AG04449 (cell line): ENCODE measurements around the gene PIK3IP1.

Experiments used
- CTCF ChIA-PET: fragments of 350-600 bp; formaldehyde crosslinking; extraction: SDS; loops from one replicate; lab custom pipeline; 2021; ENCODE audit warnings: antibody characterized with exemption; lab: Yijun Ruan, JAX
- POLR2A ChIA-PET: fragments of 400-600, 350-600 bp; formaldehyde crosslinking; extraction: SDS; loops from one replicate; lab custom pipeline; 2020; ENCODE audit warnings: antibody characterized with exemption, inconsistent platforms; lab: Yijun Ruan, JAX
- DNase-seq: peaks from one replicate; pipeline ENCODE4 v3.0.0-alpha.2; 2010; ENCODE audit warnings: low read depth, low spot score
- H3K4me3 ChIP-seq: 2 replicates; pipeline ENCODE4 v1.5.1; 2011; ENCODE audit warnings: low read depth, mild to moderate bottlenecking, control low read depth, low read length
- TF ChIP-seq, protein P1 (sequence below): IDR thresholded peaks from one replicate; pipeline ENCODE4 v1.5.1; 2011; ENCODE audit warnings: mild to moderate bottlenecking, moderate library complexity, low read length, control low read depth, inconsistent platforms; ENCODE audit not compliant: insufficient read depth; ENCODE audit errors: missing control alignments

The PIK3IP1 gene

DNA sequence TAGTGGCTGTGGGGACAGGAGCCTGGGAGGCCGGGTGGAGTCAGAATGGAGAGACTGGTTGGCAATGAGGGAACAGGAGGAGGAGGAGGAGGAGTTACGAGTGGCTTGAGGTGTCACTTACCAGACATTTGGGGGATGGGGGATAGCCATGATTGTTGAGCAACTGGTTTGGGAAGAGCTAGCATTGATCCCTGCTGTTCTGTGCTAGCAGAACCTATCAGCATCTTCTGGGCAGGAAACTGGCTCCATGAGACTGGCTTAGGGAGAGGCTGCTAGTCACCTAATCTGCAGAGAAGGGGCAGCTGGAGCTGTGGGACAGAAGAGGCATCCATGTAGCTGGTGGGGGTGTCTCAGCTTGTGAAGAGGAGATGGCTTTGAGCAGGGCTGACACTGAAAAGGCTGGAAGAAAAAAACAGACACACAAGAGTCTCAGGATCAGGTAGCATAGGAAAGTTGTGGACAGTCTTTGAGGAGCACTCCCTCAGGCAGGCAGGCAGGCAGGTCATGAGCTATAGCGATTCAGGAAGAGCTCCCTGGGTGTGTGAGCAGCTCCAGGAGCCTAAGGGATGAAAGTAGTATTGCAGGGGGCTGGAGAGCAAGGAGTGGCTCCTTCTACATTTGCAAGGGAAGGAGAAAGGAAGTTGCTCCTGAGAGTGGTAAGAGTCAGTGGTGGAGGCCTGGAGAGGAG is 22.3 kb downstream of the PIK3IP1 start:
- no peak for DNase-seq
- POLR2A ChIA-PET = no interaction called here
- TF ChIP-seq, protein P1, sequence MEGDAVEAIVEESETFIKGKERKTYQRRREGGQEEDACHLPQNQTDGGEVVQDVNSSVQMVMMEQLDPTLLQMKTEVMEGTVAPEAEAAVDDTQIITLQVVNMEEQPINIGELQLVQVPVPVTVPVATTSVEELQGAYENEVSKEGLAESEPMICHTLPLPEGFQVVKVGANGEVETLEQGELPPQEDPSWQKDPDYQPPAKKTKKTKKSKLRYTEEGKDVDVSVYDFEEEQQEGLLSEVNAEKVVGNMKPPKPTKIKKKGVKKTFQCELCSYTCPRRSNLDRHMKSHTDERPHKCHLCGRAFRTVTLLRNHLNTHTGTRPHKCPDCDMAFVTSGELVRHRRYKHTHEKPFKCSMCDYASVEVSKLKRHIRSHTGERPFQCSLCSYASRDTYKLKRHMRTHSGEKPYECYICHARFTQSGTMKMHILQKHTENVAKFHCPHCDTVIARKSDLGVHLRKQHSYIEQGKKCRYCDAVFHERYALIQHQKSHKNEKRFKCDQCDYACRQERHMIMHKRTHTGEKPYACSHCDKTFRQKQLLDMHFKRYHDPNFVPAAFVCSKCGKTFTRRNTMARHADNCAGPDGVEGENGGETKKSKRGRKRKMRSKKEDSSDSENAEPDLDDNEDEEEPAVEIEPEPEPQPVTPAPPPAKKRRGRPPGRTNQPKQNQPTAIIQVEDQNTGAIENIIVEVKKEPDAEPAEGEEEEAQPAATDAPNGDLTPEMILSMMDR = no peak
- CTCF ChIA-PET = interaction anchor here (1.1 to 10.8 kb wide), 9 partner anchors 9 to 186 kb away, joined by 3 to 285 read pairs (median 6); partner anchors contain the start of genes LIMK2 and SELENOM
- no peak overlapping the region for H3K4me3 ChIP-seq

DNA sequence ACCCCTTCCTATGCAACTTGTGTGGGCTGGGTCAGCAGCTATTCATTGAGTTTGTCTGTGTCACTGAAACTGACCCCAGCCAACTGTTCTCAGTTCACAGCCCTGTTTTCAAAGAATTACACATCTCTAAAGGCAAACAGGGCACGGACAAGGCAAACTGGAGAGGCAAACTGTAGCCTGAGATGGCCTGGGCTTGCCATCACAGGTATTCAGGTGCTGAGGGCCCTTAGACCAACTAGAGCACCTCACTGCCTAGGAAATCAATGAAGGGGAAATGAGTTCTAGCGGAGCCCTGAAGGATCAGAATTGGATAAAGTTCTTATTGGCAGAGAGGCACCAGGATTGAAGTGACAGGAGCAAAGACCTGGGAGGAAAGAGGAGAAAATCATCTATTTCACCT is 24.0 kb downstream of the PIK3IP1 start:
- TF ChIP-seq, protein P1 = no peak
- ChIA-PET CTCF (interaction anchor here (1.1 to 10.8 kb wide), 7 partner anchors 13 to 321 kb away, joined by 3 to 285 read pairs (median 6); partner anchors contain the start of gene LIMK2), POLR2A (interaction anchor here (0.6 kb wide), 1 partner anchor 161 kb away, joined by 3 read pairs; the partner anchor contains the start of gene SELENOM)
- no peak for DNase-seq
- no peak overlapping the region for H3K4me3 ChIP-seq

DNA sequence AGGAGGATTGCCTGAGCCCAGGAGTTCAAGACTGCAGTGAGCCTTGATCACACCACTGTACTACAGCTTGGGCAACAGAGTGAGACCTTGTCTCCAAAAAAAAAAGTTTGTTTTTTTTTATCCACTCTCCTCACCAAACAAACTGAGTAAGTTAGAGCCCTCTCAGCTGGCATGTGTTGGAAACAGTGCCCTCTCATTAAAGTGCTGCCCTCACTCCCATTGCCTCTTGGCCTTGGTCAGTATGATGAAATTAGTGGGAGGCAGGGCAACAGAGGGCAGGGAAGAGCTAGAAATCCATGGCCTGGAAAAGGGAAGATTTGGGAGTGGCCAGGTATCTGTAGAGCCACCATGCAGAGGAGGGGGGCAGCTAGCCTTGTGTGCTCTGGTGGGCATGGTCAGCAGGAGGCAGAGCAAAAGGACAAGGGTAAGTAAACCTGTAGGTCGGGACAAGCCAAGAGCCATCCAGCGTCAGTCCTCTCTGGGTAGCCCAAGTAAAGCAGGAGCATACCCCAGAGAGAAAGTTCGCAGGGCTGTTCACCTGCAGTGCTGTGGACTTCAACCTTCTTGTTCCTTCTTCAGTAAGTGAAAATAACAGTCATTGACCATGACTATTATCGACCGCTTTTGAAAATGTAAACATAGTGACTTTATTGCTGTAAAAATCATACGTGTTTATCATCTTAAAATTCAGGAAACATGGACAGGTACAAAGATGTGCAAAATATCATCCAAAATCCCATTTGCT is 28.2 kb downstream of the PIK3IP1 start:
- DNase-seq = no peak
- TF ChIP-seq, protein P1 = no peak
- POLR2A ChIA-PET = no interaction called here

DNA sequence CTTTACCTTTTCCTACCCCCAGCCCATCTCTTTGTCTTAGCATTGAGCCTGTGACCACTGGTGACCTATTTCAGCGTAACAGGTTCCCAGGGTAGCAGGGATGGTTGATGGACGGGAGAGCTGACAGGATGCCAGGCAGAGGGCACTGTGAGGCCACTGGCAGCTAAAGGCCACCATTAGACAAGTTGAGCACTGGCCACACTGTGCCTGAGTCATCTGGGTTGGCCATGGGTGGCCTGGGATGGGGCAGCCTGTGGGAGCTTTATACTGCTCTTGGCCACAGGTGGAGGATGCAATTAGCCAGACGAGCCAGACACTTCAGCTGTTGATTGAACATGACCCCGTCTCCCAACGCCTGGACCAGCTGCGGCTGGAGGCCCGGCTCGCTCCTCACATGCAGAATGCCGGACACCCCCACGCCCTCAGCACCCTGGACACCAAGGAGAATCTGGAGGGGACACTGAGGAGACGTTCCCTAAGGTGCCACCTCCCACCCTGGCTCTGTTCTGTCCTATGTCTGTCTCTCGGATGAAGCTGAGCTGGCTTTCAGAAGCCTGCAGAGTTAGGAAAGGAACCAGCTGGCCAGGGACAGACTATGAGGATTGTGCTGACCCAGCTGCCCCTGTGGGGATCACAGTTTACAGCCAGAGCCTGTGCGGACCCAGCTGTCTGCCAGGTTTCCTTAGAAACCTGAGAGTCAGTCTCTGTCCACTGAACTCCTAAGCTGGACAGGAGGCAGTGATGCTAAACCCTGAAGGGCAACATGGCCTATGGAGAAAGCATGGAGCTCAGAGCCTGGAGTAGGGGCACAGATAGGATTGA is 29.8 kb downstream of the PIK3IP1 start:
- POLR2A ChIA-PET = interaction anchor here (1.0 kb wide), 1 partner anchor 11 kb away, joined by 3 read pairs; no protein-coding TSS in a partner anchor
- no peak overlapping the region for H3K4me3 ChIP-seq
- DNase-seq = no peak
- CTCF ChIA-PET = interaction anchor here (1.4 to 18.9 kb wide), 5 partner anchors 8 to 50 kb away, joined by 3 to 285 read pairs (median 4); partner anchors contain the start of genes LIMK2 and PIK3IP1
- TF ChIP-seq, protein P1 = no peak

More for the DNA sequence above, 28.2 kb downstream of the PIK3IP1 start:
- CTCF ChIA-PET = interaction anchor here (1.0 to 18.9 kb wide), 3 partner anchors 7 to 93 kb away, joined by 3 to 285 read pairs (median 9); partner anchors contain the start of gene LIMK2
- H3K4me3 ChIP-seq = no peak overlapping the region

DNA sequence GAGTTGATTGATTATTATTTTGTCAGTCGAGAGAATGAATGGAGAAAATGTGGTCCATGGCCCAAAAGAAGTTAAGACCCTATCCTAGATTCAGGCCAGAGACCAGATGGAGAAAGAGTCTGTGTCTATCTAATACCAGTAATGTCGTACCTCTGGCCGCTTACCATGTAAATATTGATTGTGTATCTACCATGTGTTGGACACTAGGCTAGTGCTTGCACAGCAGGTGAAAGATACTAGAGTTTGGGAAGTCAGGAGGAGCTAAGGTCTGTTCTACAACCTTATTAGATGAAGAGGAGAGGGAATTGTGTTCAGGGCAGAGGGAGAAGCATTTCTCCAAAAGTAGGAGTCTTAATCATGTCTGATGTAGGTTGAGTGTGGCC is 31.8 kb downstream of the PIK3IP1 start:
- DNase-seq = no peak
- H3K4me3 ChIP-seq = no peak overlapping the region
- TF ChIP-seq, protein P1 = no peak
- ChIA-PET CTCF (interaction anchor here (1.0 to 18.9 kb wide), 3 partner anchors 9 to 48 kb away, joined by 4 to 285 read pairs (median 7); partner anchors contain the start of gene LIMK2), POLR2A (no interaction called here)
